Measurements from ENCODE around the gene NHSL1. TPM values are rescaled to one million over a fixed set of nuclear protein-coding genes. Genes with fewer than 3 reads are reported as not detected.

NHSL1 gene
- total and polyA plus RNA-seq, 9 of the 15 experiments (the other 6 are each of a cell fraction or from before 2014, with no cell fraction given) = 0.09 to 0.20 TPM; not detected in 7

- H3K4me1 ChIP-seq (replicated peaks in 1 of 2; ENCODE audit: control insufficient read depth in 2 of 2, insufficient read depth in 2 of 2, low read length in 2 of 2) = no peaks in the 10 kb centered on the region
- no peaks in the 10 kb centered on the region for H3K79me2 ChIP-seq (ENCODE audit: control insufficient read depth, insufficient read depth, low read length)
- no peaks in the 10 kb centered on the region for H4K20me1 ChIP-seq (replicated peaks; ENCODE audit: control insufficient read depth, insufficient read depth, low read length)
- ChIA-PET CTCF (ENCODE audit: low intra/inter-chr PET ratio) (no interaction called here), POLR2A (no interaction called here)
- no peak overlapping the region for H3K9ac ChIP-seq (ENCODE audit: insufficient read depth in 1 of 2, low read depth in 2 of 2, low read length in 2 of 2)
- in situ Hi-C loops (cut with MboI) (no loop called here), intact Hi-C loops (cut with micrococcal nuclease) (no loop called here)
- H3K27me3 ChIP-seq (ENCODE audit: control insufficient read depth in 2 of 2, insufficient read depth in 2 of 2, low read length in 2 of 2) = no peaks in the 10 kb centered on the region
- peaks cover 72% of the 10 kb centered on the region for H3K36me3 ChIP-seq (ENCODE audit: control insufficient read depth, insufficient read depth, low read length)
- no peak for FAIRE-seq
- no peak overlapping the region for H2AFZ ChIP-seq (ENCODE audit: low read depth, low read length)
- H3K9me1 ChIP-seq (ENCODE audit: control insufficient read depth, insufficient read depth, low read length) = no peaks in the 10 kb centered on the region
- DNase-seq (ENCODE audit: extremely low read depth in 1 of 4, low spot score in 3 of 4) = no peak
- no peaks in the 10 kb centered on the region for H3K9me3 ChIP-seq (replicated peaks; ENCODE audit: control insufficient read depth, insufficient read depth, low read depth, low read length)
- no peak overlapping the region for H3K4me3 ChIP-seq
- H3K4me2 ChIP-seq (ENCODE audit: insufficient read depth, low read length) = no peak overlapping the region
- no peak overlapping the region for H3K27ac ChIP-seq (ENCODE audit: extremely low read depth, low read depth, low read length)
- ATAC-seq = no peak
- BruUV-seq (replicated peaks) = no TSS peak
- WGBS (ENCODE audit: insufficient coverage, low coverage, missing lambda C conversion rate) = 86% methylated on average over 6 of the region's 6 CpGs
- TF ChIP-seq CHCHD3 (CRISPR knock-in tag; IDR thresholded peaks at IDR 0.05) (no peak), ZNF695 (CRISPR knock-in tag; IDR thresholded peaks at IDR 0.05) (no peak), ZBTB26 (CRISPR knock-in tag; IDR thresholded peaks at IDR 0.05) (no peak), FUS (optimal IDR thresholded peaks at IDR 0.05; ENCODE audit: low read depth, low read length) (no peak), ZNF239 (CRISPR knock-in tag; IDR thresholded peaks at IDR 0.05) (no peak), HDAC2 (IDR thresholded peaks at IDR 0.05) (no peak), ZNF655 (CRISPR knock-in tag; IDR thresholded peaks at IDR 0.05) (no peak), ZMIZ1 (IDR thresholded peaks at IDR 0.05; ENCODE audit: low read depth in 2 of 2, low read length in 2 of 2) (no peak), CCAR2 (IDR thresholded peaks at IDR 0.05; ENCODE audit: low read depth, low read length) (no peak), NR3C1 (CRISPR knock-in tag; IDR thresholded peaks at IDR 0.05) (no peak), PRDM10 (IDR thresholded peaks at IDR 0.05; ENCODE audit: partially characterized antibody) (no peak), NFIX (CRISPR knock-in tag; IDR thresholded peaks at IDR 0.05; ENCODE audit: low read depth) (no peak)
These were observed 88.1 kb downstream of the NHSL1 start for GRCh38 chr6:138410972-138411880.

Measured in K562 (cell line).